Suppressor macrophage (primary cell): ENCODE measurements around the gene IMMP2L.
"Not testable (repeated sequence)": the region's sequence is repeated elsewhere in the genome, so short reads cannot be mapped to it uniquely, and the experiment has no call there.

Experiments used
- DNase-seq, 4 experiments: peaks; one replicate each; pipeline ENCODE4 v3.0.0-alpha.2; 2020 to 2022

IMMP2L gene

DNA sequence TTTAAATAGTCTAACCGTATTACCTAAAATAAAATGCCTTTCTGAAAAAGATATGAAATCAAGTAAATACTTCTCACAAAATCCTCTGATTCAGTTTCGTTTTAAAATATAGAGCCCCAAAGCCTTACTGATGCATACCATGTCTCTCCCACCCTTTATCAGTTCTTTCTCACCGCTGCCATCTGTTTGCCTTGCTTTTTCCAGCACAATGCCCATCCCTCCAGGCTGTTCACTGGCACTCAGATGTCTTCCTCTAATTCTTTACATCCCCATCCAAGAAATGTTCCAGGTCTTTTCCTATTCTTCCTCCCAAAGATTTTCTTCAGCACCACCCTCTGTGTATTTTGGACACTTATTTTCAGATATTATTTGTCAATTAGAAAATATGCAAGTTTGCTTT, 587.9 kb downstream of the IMMP2L start:
- no peak for DNase-seq

GRCh38 chr7:110973196-110973990, 588.9 kb downstream of the IMMP2L start:
- DNase-seq = no peak

DNA sequence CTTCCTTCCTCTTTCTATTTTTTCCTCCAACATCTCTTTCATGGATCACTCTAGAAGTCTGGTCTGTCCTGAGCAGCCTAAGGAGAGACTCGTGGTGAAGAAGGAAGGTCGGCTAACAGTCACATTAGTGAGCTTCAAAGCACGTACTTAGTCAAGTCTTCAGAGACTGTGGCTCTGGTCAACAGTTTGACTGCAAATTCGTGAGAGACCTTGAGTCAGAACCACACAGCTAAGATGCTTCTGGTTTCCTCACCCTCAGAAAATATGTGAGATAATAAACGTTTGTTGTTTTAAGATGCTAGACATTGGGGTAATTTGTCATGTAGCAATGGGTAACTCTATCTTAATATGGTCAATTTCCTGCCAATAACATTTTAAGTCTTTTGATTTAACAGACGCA, 597.5 kb downstream of the IMMP2L start:
- no peak for DNase-seq

DNA sequence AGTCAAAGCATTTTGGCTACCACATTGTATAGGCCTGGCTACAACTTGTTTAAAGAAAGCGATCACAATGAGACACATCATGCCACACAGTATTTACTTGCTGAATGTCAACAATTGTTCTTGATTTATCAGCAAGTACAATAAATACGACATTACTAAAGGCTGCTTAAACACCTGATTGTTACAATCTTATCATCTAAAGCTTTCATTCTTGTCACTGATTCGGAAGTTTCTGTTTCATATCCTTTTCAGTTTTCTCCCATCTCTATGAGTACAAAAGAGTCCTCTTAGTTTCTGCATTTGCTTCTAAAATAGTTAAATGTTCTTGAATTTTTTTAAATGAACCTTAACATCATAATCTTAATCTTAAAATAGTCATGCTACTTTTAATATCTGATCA, 599.5 kb downstream of the IMMP2L start:
- no peak for DNase-seq

GRCh38 chr7:110962374-110962773, 599.9 kb downstream of the IMMP2L start:
- DNase-seq = no peak

GRCh38 chr7:110960811-110961210, 601.5 kb downstream of the IMMP2L start:
- DNase-seq = no peak

DNA sequence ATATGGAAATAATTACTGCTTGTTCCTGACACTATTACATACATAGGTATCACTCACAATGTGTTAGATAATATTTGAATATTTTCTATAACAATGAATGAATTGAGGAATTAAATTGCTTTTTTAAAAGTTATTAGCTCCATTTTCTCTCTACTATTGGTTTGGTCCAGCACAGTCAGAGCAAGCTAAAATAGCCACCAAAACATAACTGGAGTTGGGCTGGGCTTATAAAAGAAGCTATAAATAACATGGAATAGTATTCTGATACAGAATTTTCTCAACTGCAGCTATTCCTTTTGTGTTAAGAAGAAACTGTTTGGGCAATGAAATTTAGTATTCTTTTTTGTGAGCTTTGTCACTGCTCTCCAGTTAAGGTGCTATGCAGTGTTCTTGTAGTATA, 614.0 kb downstream of the IMMP2L start:
- DNase-seq = no peak

DNA sequence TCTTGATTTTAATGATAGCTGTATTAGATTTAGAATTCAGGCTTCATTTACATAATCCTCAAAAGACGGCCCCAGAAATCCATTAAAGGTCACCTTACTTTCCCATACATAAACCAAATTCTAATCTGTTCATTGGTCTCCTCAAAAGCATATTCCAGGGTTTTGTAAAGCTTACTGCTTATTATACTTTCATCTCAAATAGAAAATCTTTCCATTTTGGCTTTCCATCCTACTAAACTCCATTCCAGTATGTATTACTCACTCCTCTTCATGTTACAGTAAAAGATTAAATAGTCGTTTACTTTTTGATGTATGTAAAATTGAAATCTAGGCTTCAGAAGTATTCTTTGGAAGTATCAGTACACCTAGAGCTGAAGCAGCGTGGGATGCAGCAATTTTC, 614.9 kb downstream of the IMMP2L start:
- no peak for DNase-seq

DNA sequence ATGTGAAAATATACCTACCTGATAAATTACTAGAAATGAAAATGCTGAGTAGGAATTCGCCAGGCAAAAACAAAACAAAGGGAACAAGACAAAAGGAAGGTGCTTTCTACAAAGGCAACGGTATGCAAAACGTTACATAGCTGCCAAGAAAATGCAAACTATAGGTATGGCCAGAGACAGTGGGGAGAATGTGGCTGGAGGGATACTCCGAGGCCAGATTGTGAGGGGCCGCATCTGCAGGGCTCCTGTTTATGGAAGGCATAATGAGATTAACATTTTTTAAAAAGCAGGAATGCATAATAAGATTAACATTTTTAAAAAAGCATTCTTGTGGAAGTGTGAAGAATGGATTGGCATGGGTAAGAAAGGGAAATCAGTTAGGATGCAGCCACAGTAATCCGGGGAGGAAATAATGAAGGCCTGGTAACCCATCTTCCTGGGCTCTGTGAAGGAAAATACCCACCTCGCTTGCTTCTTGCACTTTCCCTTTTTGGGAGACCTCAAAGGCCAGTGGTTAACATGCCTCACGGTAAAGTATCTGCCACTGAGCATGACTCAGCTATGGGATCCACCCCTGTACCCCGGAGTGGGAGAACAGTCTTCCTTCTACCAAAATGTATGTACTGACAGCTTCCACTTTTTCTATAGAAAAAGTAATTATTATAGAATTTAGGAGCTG, 617.2 kb downstream of the IMMP2L start:
- DNase-seq = no peak

DNA sequence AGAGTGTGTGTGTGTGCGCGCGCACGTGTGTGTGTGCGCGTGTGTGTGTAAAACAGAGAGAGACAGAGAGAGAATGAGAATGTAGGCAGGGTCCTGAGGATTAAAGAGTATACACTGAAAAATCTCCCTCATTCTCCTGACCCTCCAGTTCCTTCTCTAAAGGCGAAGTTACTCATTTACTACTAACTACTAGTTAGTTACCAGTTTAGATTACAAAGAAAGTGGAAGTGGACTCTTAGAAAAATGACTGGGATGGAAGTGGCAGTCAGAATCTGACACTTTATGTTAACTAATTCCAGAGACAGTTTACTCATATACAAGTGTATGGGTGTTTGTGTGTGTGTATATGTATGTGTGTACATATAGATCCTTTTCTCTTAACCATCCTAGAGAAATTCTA, 617.8 kb downstream of the IMMP2L start:
- DNase-seq = no peak

- no peak for DNase-seq
These were observed 618.5 kb downstream of the IMMP2L start for GRCh38 chr7:110943701-110944345.

DNA sequence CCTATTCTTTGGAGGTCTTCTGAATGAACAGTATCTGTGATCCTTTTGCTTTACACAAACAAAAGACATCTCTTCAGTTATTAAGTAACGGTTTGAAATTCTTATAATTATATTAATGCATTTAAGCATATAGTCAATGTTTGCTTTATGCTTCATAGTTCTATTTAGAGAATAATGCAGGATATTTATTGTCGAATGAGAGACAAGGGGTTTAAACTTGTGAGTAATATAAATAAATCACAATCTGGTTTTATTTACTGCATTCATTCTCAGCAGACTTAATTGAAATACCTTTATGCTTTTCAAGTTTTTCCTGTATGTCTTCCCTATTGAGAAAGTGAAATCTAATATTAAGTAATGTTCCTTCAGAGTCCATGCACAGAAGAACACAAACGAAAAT, 620.9 kb downstream of the IMMP2L start:
- no peak for DNase-seq

- no peak for DNase-seq
These were observed 621.5 kb downstream of the IMMP2L start for GRCh38 chr7:110940756-110941155.

GRCh38 chr7:110938165-110938564, 624.1 kb downstream of the IMMP2L start:
- DNase-seq = no peak

DNA sequence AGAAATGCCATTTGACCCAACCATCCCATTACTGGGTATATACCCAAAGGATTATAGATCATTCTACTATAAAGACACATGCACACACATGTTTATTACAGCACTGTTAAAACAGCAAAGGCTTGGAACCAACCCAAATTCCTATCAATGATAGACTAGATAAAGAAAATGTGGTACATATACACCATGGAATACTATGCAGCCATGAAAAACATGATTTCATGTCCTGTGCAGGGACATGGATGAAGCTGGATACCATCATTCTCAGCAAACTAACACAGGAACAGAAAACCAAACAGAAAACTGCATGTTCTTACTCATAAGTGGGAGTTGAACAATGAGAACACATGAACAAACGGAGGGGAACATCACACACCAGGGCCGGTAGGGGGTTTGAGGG, 625.6 kb downstream of the IMMP2L start:
- not testable (repeated sequence) for DNase-seq

- DNase-seq = no peak
These were observed 632.6 kb downstream of the IMMP2L start for GRCh38 chr7:110929480-110930249.

DNA sequence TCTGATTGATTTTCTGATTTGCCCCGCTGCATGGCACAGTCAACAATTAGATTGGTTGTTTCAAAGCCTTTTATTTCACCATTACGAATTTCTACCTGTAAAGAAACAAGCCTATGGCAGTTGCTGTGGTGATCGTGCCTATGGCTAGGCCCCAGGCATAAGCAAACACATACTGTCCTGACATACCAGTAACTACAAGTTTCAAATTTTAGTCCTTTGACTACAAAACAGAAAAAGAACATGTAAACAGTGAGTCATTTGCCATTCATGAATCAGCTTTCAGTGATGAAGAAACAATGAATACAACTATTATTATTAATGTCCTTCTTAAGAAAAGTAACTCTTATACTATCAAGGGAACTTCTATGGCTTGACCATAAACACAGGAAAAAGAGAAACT, 639.4 kb downstream of the IMMP2L start:
- DNase-seq = no peak

GRCh38 chr7:110921595-110922151, 640.6 kb downstream of the IMMP2L start:
- DNase-seq = no peak

GRCh38 chr7:110918949-110919548, 643.2 kb downstream of the IMMP2L start:
- DNase-seq = no peak

DNA sequence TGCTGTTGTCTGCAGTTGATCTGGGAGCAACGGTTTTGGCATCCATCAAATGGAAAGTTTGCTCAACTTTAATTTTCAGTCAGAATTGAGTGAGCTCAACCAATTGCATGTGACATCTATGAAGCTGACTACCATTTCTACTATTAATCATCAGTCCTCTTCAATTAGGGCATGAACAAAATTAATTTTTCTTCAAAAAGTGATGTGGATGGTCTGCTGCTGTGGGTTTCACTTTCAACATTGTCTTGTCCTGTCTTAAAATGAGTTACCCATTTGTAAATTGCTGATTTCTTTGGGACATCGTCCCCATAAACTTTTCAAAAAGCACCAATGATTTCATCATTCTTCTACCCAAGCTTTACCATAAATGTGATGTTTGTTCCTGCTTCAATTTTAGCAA, 648.0 kb downstream of the IMMP2L start:
- DNase-seq = no peak

GRCh38 chr7:110911632-110912031, 650.7 kb downstream of the IMMP2L start:
- no peak for DNase-seq

DNA sequence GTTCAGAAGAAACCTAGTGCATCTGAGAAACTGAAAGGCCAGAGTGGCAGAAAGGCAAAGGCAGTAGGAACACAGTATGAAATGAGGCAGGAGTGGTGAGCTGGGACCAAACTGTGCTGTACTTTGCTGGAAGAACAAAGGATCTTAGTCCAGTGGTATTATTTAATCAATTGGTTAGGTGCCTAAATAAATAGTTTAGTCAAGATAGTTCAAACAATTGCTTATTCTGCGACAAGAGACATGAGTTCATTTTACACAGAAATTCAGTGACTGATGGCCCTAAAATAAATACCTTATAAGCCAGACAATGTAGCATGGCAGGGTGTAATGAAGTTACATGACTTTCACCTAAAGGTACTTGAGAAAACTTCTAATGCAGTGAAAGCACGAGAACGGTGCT, 653.2 kb downstream of the IMMP2L start:
- no peak for DNase-seq
